T47D (cell line): ENCODE measurements around the gene UBE3A.
A peak's percentile ranks its signal among the peaks of the same experiment; 100 is the strongest.
"Not testable (repeated sequence)": the region's sequence is repeated elsewhere in the genome, so short reads cannot be mapped to it uniquely, and the experiment has no call there.

Experiments
- DNase-seq, 2 experiments: peaks; one replicate each; pipeline versions ENCODE4 v3.0.0 to v3.0.0-alpha.2; 2011 to 2012; ENCODE audit warnings: low read depth in 1 of 2, low spot score in 1 of 2
- JUND ChIP-seq: IDR thresholded peaks from 2 replicates; pipeline ENCODE4 v1.6.1; 2012; ENCODE audit warnings: low read depth
- in situ Hi-C: cut with HindIII; loops from 2 replicates; pipeline ENCODE4 v1.10.0; 2016; ENCODE audit warnings: low sequenced_read_pairs, low pct_unique_long_range_greater_than_20kb

UBE3A gene

GRCh38 chr15:25456196-25456595 lies 17.4 kb upstream of the UBE3A start:
- in situ Hi-C loops = no loop called here
- DNase-seq = no peak
- no peak for TF ChIP-seq JUND

- DNase-seq = no peak
- in situ Hi-C loops = no loop called here
- no peak for TF ChIP-seq JUND
These were observed 16.4 kb upstream of the UBE3A start for GRCh38 chr15:25455226-25455625.

DNA sequence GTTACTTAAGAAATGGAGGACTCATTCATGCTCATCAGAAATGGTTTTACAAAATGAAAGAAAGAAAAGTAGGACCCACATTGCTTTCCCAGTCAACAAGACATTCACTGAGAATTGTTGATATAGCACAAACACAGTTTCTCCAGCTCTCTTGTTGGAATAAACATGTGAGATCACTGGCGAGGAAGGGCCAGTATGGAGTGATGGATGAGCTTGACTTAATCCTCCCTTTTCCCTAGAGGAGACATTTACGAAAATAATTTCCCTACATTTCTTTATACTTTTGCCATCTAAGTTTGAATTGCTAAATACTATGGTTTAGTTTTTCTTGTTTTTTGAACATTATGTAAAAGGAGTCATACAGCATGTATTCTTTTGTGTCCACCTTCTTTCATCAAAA lies 15.9 kb upstream of the UBE3A start:
- DNase-seq = no peak
- no peak for TF ChIP-seq JUND
- in situ Hi-C loops = no loop called here

DNA sequence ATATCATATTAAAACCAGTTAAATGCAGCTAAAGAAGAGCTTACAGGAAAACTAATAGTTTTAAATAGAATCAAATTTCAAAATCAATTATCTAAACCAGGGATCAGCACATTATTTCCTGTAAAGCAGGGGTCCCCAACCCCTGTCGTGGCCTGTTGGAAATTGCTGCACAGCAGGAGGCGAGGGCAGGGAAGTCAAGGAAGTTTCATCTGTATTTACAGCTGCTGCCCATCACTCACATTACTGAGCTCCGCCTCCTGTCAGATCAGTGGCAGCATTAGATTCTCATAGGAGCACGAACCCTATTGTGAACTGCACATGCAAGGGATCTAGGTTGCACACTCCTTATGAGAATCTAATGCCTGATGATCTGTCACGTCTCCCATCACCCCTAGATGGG lies 14.4 kb upstream of the UBE3A start:
- DNase-seq, in situ Hi-C loops: not testable (repeated sequence)

GRCh38 chr15:25451501-25451900 lies 12.7 kb upstream of the UBE3A start:
- DNase-seq = no peak
- TF ChIP-seq JUND = no peak
- in situ Hi-C loops = no loop called here

DNA sequence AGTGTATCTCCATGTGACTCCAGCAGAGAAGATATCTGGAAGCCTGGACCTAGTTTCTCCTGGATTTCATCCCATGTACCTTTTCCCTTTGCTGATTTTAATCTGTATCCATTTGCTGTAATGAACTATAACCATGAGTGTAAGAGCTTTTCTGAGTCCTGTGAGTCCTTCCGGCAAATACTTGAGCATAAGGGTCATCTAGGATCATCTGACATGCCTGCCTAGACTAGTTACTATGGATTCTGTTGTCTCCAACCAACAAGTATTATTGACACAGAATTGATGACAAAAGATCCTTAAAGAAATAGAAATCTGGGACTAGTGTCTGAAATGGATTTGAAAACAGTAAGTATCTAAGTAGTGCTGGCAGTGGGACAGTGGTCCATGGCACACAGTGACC lies 11.3 kb upstream of the UBE3A start:
- no peak for DNase-seq
- in situ Hi-C loops = no loop called here
- no peak for TF ChIP-seq JUND

GRCh38 chr15:25446076-25446475 lies 7.3 kb upstream of the UBE3A start:
- in situ Hi-C loops = no loop called here
- DNase-seq = no peak

GRCh38 chr15:25445412-25445811 lies 6.6 kb upstream of the UBE3A start:
- in situ Hi-C loops = no loop called here
- TF ChIP-seq JUND = no peak
- no peak for DNase-seq

More at GRCh38 chr15:25446076-25446475, 7.3 kb upstream of the UBE3A start:
- TF ChIP-seq JUND = no peak

DNA sequence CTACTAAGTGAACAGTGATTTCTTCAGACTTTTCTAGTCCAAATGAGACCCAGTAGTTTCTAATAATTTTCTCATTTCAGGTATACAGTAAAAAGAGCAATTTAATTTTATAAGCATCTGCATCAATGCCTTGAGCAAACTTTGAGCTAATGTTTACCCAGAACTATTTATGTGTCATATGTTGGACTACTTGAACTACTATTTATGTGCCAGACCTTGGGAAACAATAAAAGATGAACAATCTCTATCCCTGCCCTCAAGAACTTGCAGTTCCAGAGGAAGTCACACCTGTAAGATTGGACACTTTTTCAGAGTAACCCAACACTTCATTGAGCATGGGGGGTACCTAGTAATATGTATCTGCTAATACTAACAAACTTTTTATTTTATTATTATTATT lies 2.3 kb upstream of the UBE3A start:
- TF ChIP-seq JUND = no peak
- DNase-seq = no peak
- in situ Hi-C loops = no loop called here

GRCh38 chr15:25439369-25439836 lies 579 bp upstream of the UBE3A start:
- peak in 1 of 2 experiments; percentile 36 for DNase-seq
- no peak for TF ChIP-seq JUND
- in situ Hi-C loops = no loop called here

DNA sequence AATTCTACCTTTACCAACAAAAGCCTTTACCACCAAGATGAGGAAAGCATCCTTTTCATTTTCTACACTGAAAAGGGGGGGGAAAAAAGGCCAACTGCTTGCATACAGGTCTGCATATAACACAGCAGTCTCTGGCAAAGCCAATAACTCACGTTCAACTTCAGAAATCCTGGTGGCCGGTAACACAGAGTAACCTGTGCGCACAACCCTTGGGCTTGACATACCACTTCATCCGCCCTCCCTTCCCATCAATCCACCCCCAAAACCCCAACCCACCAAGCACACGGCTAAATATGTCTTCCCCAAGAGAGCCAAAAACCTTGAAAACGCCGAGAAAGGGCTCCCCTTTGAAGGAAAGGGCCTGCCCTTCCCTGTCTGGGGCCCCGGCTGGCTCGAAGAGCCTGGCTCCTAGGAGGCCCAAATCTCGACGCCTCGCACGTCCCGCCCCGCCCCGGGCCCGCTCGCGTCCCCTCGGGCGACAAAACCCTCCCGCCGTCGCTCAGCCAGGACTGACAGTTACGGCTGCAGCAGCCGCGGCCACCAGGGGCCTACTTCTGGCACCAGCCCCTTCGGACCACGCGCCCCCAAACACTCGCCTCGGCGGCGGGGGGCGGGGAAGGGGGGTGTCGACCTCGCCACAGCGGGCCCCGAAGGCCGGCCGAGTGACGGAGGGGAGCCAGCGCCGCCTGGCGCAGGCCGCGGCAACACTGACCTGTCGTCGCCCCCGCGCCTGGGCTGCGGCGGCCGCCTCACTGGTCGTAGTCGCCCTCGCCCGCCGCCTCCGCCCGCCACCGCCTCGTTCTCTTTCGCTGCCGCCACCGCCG lies 835 bp downstream of the UBE3A start:
- TF ChIP-seq JUND = no peak
- DNase-seq = peak; percentile 16 to 72
- in situ Hi-C loops = no loop called here

DNA sequence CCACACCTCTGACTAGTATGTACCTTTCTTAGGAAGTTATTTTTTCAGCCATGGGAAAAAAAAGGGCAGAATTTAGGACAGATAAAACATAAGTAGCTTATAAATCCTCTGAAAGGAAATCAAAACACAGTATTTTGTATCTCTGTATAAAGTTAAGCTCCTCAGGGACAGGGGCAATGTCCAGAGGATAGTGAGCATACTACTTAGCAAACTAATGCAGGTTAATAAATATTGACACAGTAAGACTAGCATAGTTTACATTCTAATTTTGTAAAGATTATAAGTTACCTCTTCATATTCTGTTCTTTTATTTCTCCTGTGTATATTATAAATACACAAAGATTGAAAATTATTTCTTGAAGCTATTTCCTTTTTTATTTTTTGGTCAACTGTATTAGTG lies 2.1 kb downstream of the UBE3A start:
- TF ChIP-seq JUND = no peak
- in situ Hi-C loops = no loop called here

DNA sequence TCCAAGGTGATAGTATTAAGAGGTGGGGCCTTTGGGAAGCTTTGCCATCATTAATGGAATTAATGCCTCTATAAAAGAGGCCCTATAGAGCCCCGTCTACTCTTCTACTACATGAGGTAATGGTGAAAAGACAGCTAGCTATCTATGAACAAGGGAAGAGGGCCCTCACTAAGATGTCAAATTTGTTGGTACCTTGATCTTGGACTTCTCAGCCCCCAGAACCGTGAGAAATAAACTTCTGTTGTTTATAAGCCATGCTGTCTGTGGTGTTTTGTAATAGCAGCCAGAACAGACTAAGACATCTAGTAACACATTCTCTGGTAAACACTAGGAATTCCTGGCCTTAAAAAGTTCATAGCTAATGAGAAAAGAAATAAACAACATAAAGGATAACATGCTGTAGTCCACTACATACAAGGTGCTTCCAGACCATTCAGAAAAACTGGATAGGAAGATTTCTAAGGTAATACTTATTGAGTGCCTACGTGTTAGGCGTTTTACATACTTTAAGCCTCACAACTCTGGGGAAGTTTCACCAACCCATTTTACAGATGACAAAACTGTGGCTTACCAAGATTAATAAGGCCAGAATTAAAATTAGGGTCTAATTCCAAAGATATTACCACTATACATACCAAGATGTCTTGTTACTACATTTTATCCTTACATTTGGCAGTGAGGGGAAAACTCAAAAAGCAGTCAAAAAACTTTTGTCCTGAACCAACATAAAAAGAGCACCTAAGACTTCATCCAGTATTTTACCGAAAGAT lies 3.2 kb downstream of the UBE3A start:
- no peak for DNase-seq
- TF ChIP-seq JUND = no peak
- in situ Hi-C loops = no loop called here

More for the DNA sequence above, 2.1 kb downstream of the UBE3A start:
- no peak for DNase-seq
